GM23248 (cell line): ENCODE data around the gene PDK1. TPM values are rescaled to one million over a fixed set of nuclear protein-coding genes. Genes with fewer than 3 reads are reported as not detected.

Source experiments
- DNase-seq: peaks from one replicate; pipeline ENCODE4 v3.0.0-alpha.2; 2015
- H2AFZ ChIP-seq: fragments of 200-600 bp; sonication (generic); 2 replicates; pipeline ENCODE4 v1.6.1; 2016; ENCODE audit warnings: antibody characterized with exemption
- H3F3A ChIP-seq: fragments of 200-600 bp; sonication (generic); 2 replicates; pipeline ENCODE4 v1.6.1; 2016; ENCODE audit warnings: mild to moderate bottlenecking, antibody characterized with exemption, mixed run types; ENCODE audit not compliant: insufficient read depth
- H3K27ac ChIP-seq: fragments of 200-600 bp; sonication (generic); 2 replicates; pipeline ENCODE4 v1.5.1; 2016; ENCODE audit warnings: mild to moderate bottlenecking
- H3K27me3 ChIP-seq: fragments of 200-600 bp; sonication (generic); replicated peaks from 2 replicates; pipeline ENCODE4 v1.6.1; 2016; ENCODE audit warnings: mild to moderate bottlenecking; ENCODE audit not compliant: insufficient read depth
- H3K36me3 ChIP-seq: fragments of 200-600 bp; sonication (generic); 2 replicates; pipeline ENCODE4 v1.6.1; 2016; ENCODE audit warnings: low read depth, mild to moderate bottlenecking
- H3K4me1 ChIP-seq: fragments of 200-600 bp; sonication (generic); 2 replicates; pipeline ENCODE4 v1.6.1; 2016; ENCODE audit warnings: mild to moderate bottlenecking; ENCODE audit not compliant: insufficient read depth
- H3K4me2 ChIP-seq: fragments of 200-600 bp; sonication (generic); one replicate; pipeline ENCODE4 v1.6.1; 2016; ENCODE audit warnings: mild to moderate bottlenecking; ENCODE audit not compliant: unreplicated experiment
- H3K4me3 ChIP-seq: fragments of 200-600 bp; sonication (generic); 2 replicates; pipeline ENCODE4 v1.5.1; 2016; ENCODE audit warnings: mild to moderate bottlenecking
- H3K79me2 ChIP-seq: fragments of 200-600 bp; sonication (generic); 2 replicates; pipeline ENCODE4 v1.6.1; 2016; ENCODE audit warnings: mild to moderate bottlenecking; ENCODE audit not compliant: insufficient read depth
- H3K9ac ChIP-seq: fragments of 200-600 bp; sonication (generic); 2 replicates; pipeline ENCODE4 v1.6.1; 2016; ENCODE audit warnings: mild to moderate bottlenecking
- H3K9me2 ChIP-seq: fragments of 200-600 bp; sonication (generic); 2 replicates; pipeline ENCODE4 v1.6.1; 2016; ENCODE audit warnings: mixed run types, mild to moderate bottlenecking, moderate library complexity; ENCODE audit not compliant: insufficient read depth
- H3K9me3 ChIP-seq: fragments of 200-600 bp; sonication (generic); one replicate; pipeline ENCODE4 v1.6.1; 2017; ENCODE audit warnings: low read depth
- H4K20me1 ChIP-seq: fragments of 200-600 bp; sonication (generic); 2 replicates; pipeline ENCODE4 v1.6.0; 2016; ENCODE audit not compliant: insufficient read depth
- EZH2 ChIP-seq: fragments of 200-600 bp; sonication (generic); IDR thresholded peaks from 2 replicates; pipeline ENCODE4 v1.6.1; 2018; ENCODE audit warnings: antibody characterized with exemption, mild to moderate bottlenecking; ENCODE audit not compliant: insufficient read depth, poor library complexity, severe bottlenecking
- EZH2phosphoT487 ChIP-seq: fragments of 200-600 bp; sonication (generic); IDR thresholded peaks from 2 replicates; pipeline ENCODE4 v1.6.1; 2018; ENCODE audit warnings: antibody characterized with exemption, moderate library complexity, mild to moderate bottlenecking, low read depth; ENCODE audit not compliant: insufficient read depth
- WGBS, 2 experiments: methylation state at CpG; one replicate each; pipeline ENCODE4 v1.1.6; 2015 to 2017; ENCODE audit warnings: low lambda C conversion rate in 2 of 2, low coverage in 1 of 2; ENCODE audit errors: missing lambda C conversion rate in 2 of 2; 5-methylcytosine and 5-hydroxymethylcytosine counted together
- in situ Hi-C: fragments of 300-500 bp; cut with MboI; formaldehyde crosslinking; loops from 2 replicates; pipeline ENCODE4 v1.15.0; 2020
- polyA plus RNA-seq: library from polyadenylated mRNA; unstranded; fragments of >200 nt; fragmentation: Nextera tagmentation; extraction: Ambion mirVana; gene quantifications from 2 replicates; pipeline ENCODE4 v1.2.1, GENCODE V29; 2016
- total RNA-seq: library from RNA; depleted of rRNA; stranded (reverse); fragments of >200 nt; shearing (Covaris generic); gene quantifications from 2 replicates; pipeline ENCODE4 v1.2.3, GENCODE V29; 2014

Gene PDK1
- total and polyA plus RNA-seq, 2 experiments from 2014 or later, result 22.7 to 53.9 TPM

GRCh38 chr2:172572981-172573380, 17.1 kb downstream of the PDK1 start:
- TF ChIP-seq EZH2phosphoT487 (no peak), EZH2 (no peak)
- no peaks in the 10 kb centered on the region for H3K27me3 ChIP-seq
- peaks cover 71% of the 10 kb centered on the region for H3K79me2 ChIP-seq
- peak; percentile 2 for DNase-seq
- in situ Hi-C loops, result no loop called here
- H3K9ac ChIP-seq, result no peak overlapping the region
- H3K4me2 ChIP-seq, result no peak overlapping the region
- no peak overlapping the region for H3K27ac ChIP-seq
- H3K9me3 ChIP-seq, result peaks cover 5% of the 10 kb centered on the region
- peaks cover 15% of the 10 kb centered on the region; the same call in 1 of the 2 replicates for H3F3A ChIP-seq
- H2AFZ ChIP-seq, result no peak overlapping the region
- no peaks in the 10 kb centered on the region for H3K9me2 ChIP-seq
- no peak overlapping the region for H3K4me3 ChIP-seq
- H3K4me1 ChIP-seq, result no peaks in the 10 kb centered on the region
- peaks cover 78% of the 10 kb centered on the region for H3K36me3 ChIP-seq
- 99 to 100% methylated on average over 2 of the region's 2 CpGs for WGBS, 2 experiments
- peaks cover 4% of the 10 kb centered on the region; the same call in 1 of the 2 replicates for H4K20me1 ChIP-seq

DNA sequence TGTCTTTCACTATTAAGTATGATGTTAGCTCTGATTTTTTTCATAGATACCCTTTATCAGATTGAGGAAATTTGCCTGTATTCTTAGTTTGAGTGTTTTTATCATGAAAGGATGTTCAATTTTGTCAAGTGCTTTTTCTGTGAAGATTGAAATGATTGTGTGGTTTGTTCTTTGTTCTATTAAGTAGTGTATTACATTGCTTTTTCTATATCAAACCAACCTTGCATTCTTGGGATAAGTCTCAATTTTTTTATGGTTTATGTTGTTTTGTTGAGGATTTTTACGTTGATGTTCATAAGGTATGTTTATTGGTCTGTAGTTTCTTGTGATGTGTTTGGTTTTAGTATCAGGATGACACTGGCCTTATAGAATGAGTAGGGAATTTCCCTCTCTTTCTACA, 19.1 kb downstream of the PDK1 start:
- Histone ChIP-seq H3K4me2 (no peak overlapping the region), H2AFZ (no peak overlapping the region), H4K20me1 (peaks cover 4% of the 10 kb centered on the region; the same call in 1 of the 2 replicates), H3K4me3 (no peak overlapping the region), H3F3A (peaks cover 19% of the 10 kb centered on the region; the same call in 1 of the 2 replicates), H3K9me3 (peaks cover 10% of the 10 kb centered on the region), H3K4me1 (no peaks in the 10 kb centered on the region), H3K9me2 (no peaks in the 10 kb centered on the region), H3K79me2 (peaks cover 77% of the 10 kb centered on the region), H3K27me3 (no peaks in the 10 kb centered on the region), H3K27ac (no peak overlapping the region), H3K9ac (no peak overlapping the region), H3K36me3 (peaks cover 75% of the 10 kb centered on the region)
- in situ Hi-C loops, result no loop called here
- 93 to 95% methylated on average over 1 of the region's 1 CpG for WGBS, 2 experiments
- DNase-seq, result peak; percentile 24
- TF ChIP-seq EZH2phosphoT487 (no peak), EZH2 (no peak)

GRCh38 chr2:172578054-172578453, 22.2 kb downstream of the PDK1 start:
- TF ChIP-seq EZH2 (no peak), EZH2phosphoT487 (no peak)
- H3K27me3 ChIP-seq, result no peaks in the 10 kb centered on the region
- no peak overlapping the region for H2AFZ ChIP-seq
- H4K20me1 ChIP-seq, result peaks cover 4% of the 10 kb centered on the region
- H3K9ac ChIP-seq, result no peak overlapping the region
- no peaks in the 10 kb centered on the region for H3K9me2 ChIP-seq
- WGBS, 2 experiments, result 94 to 97% methylated on average over 1 of the region's 1 CpG
- H3K9me3 ChIP-seq, result peaks cover 10% of the 10 kb centered on the region
- H3K4me3 ChIP-seq, result no peak overlapping the region
- H3K36me3 ChIP-seq, result peaks cover 74% of the 10 kb centered on the region
- in situ Hi-C loops, result no loop called here
- no peak overlapping the region for H3K27ac ChIP-seq
- DNase-seq, result peak; percentile 26
- no peak overlapping the region for H3K4me2 ChIP-seq
- H3K4me1 ChIP-seq, result no peaks in the 10 kb centered on the region
- peaks cover 19% of the 10 kb centered on the region; the same call in 1 of the 2 replicates for H3F3A ChIP-seq
- peaks cover 92% of the 10 kb centered on the region for H3K79me2 ChIP-seq

DNA sequence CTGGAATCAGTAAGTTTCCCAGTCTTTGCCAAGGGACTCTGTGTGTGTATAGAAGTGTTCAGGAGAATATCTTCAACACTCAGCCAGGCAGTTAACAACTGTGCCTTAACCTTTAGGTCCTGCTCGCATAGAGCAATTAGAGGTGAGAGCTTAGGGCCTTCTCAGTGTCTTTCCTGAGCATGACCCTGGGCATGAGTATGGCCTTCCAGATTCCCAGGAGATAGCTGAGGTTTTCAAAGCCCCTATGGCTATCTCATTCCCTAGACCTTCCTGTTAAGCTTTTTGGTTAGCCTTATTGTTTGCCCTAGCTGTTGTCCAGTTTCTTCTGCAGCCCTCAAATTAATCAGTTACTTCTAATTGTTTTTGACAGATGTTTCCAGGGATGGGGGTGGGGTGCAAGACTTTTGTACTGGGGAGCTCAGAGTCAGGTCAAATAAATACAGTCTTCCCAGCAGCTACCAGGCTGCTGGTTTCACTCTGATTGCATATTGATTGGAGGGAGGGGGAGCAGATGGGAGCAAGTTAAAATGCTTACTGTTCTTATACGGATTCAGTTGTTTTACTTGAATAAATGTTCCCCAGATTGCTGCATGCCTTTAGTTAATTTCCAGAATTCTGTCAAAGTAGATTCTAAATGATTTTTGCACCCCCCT, 23.1 kb downstream of the PDK1 start:
- DNase-seq, result no peak
- Histone ChIP-seq H3K79me2 (peaks cover 84% of the 10 kb centered on the region), H4K20me1 (peaks cover 4% of the 10 kb centered on the region), H3K4me2 (no peak overlapping the region), H3K9me2 (no peaks in the 10 kb centered on the region), H3F3A (peaks cover 19% of the 10 kb centered on the region; the same call in 1 of the 2 replicates), H3K4me3 (no peak overlapping the region), H3K9ac (no peak overlapping the region), H3K9me3 (peaks cover 10% of the 10 kb centered on the region), H3K36me3 (peaks cover 66% of the 10 kb centered on the region), H3K4me1 (no peaks in the 10 kb centered on the region), H2AFZ (no peak overlapping the region), H3K27me3 (no peaks in the 10 kb centered on the region), H3K27ac (no peak overlapping the region)
- WGBS, 2 experiments, result 100% methylated on average over 2 of the region's 2 CpGs
- in situ Hi-C loops, result no loop called here
- TF ChIP-seq EZH2phosphoT487, result no peak
- no peak for TF ChIP-seq EZH2

- no peak overlapping the region for H3K9ac ChIP-seq
- DNase-seq, result no peak
- H3K79me2 ChIP-seq, result peaks cover 69% of the 10 kb centered on the region
- H3K4me3 ChIP-seq, result no peak overlapping the region
- TF ChIP-seq EZH2phosphoT487 (no peak), EZH2 (no peak)
- H3K36me3 ChIP-seq, result peaks cover 55% of the 10 kb centered on the region
- no peak overlapping the region for H3K27ac ChIP-seq
- H2AFZ ChIP-seq, result no peak overlapping the region
- no peaks in the 10 kb centered on the region for H3K27me3 ChIP-seq
- no peaks in the 10 kb centered on the region; the same call in none of the 2 replicates for H4K20me1 ChIP-seq
- in situ Hi-C loops, result no loop called here
- H3K4me2 ChIP-seq, result no peak overlapping the region
- H3K9me2 ChIP-seq, result no peaks in the 10 kb centered on the region
- H3F3A ChIP-seq, result peaks cover 14% of the 10 kb centered on the region; the same call in 1 of the 2 replicates
- no peaks in the 10 kb centered on the region for H3K4me1 ChIP-seq
- H3K9me3 ChIP-seq, result peaks cover 10% of the 10 kb centered on the region
Observed at GRCh38 chr2:172580544-172580943, 24.7 kb downstream of the PDK1 start.
